ENCODE data around the gene TMEM202. TPM values are rescaled to one million over a fixed set of nuclear protein-coding genes. Genes with fewer than 3 reads are reported as not detected.
"Not testable (repeated sequence)": the region's sequence is repeated elsewhere in the genome, so short reads cannot be mapped to it uniquely, and the experiment has no call there.

TMEM202 gene
- total and polyA plus RNA-seq, 4 experiments from 2014 or later = not detected

DNA sequence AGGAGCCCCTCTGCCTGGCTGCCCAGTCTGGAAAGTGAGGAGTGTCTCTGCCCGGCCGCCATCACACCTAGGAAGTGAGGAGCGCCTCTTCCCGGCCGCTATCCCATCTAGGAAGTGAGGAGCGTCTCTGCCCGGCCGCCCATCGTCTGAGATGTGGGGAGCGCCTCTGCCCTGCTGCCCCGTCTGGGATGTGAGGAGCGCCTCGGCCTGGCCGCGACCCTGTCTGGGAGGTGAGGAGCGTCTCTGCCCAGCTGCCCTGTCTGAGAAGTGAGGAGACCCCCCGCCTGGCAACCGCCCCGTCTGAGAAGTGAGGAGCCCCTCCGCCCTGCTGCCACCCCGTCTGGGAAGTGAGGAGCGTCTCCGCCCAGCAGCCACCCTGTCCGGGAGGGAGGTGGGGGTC is 1.8 kb upstream of the TMEM202 start:
- H3K36me3 Mint-ChIP-seq; H3K27ac Mint-ChIP-seq; H3K4me3 ChIP-seq (ENCODE audit: low read length in 2 of 2); H3K36me3 ChIP-seq (ENCODE audit: insufficient read depth, low read length); H3K9me3 Mint-ChIP-seq; H3K4me1 Mint-ChIP-seq; POLR2A ChIA-PET (ENCODE audit: partially characterized antibody); intact Hi-C loops (cut with micrococcal nuclease); H3K4me3 Mint-ChIP-seq; DNase-seq; H3K27me3 ChIP-seq (ENCODE audit: insufficient read depth, low read length); H3K27ac ChIP-seq (ENCODE audit: low read depth, low read length); H3K9me3 ChIP-seq (ENCODE audit: control insufficient read depth in 1 of 2, low read length in 2 of 2); CTCF ChIA-PET (ENCODE audit: partially characterized antibody); H3K4me1 ChIP-seq (ENCODE audit: insufficient read depth, low read length): not testable (repeated sequence)
- H3K27me3 Mint-ChIP-seq = peaks cover 2 to 12% of the 10 kb centered on the region in 2 donors

DNA sequence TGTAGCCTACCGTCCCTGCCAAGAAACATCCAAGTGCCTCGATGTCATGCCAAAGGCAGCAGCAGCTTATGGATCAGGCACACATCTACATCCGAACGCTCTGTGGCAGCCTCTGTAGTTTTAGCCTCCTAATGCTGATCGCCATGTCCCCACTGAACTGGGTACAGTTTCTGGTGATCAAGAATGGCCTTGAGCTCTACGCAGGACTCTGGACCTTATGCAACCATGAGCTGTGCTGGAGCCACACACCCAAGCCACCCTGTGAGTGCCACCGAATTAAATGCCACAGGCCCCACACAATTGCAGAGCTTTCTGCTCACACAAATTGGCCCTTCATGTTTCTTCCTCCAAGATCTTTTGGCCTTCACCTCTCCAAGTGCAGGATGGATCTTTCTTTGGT is 543 bp downstream of the TMEM202 start:
- POLR2A ChIA-PET (ENCODE audit: partially characterized antibody) = no interaction called here
- no peaks in the 10 kb centered on the region for H3K4me1 ChIP-seq (ENCODE audit: insufficient read depth, low read length)
- H3K36me3 ChIP-seq (ENCODE audit: insufficient read depth, low read length) = no peaks in the 10 kb centered on the region
- intact Hi-C loops (cut with micrococcal nuclease) = no loop called here
- Mint-ChIP-seq H3K9me3 (peaks cover 0 to 3% (median 0%) of the 10 kb centered on the region in 8 donors), H3K4me1 (no peaks in the 10 kb centered on the region), H3K4me3 (no peak overlapping the region), H3K27ac (peak overlapping the region in 1 of 7 donors; percentile 12), H3K36me3 (no peaks in the 10 kb centered on the region), H3K27me3 (peaks cover 4 to 17% of the 10 kb centered on the region in 2 donors)
- H3K4me3 ChIP-seq (ENCODE audit: low read length in 2 of 2) = no peak overlapping the region
- no peaks in the 10 kb centered on the region for H3K9me3 ChIP-seq (ENCODE audit: control insufficient read depth in 1 of 2, low read length in 2 of 2)
- H3K27me3 ChIP-seq (ENCODE audit: insufficient read depth, low read length) = peaks cover 3% of the 10 kb centered on the region
- CTCF ChIA-PET (ENCODE audit: partially characterized antibody) = no interaction called here
- DNase-seq = no peak
- H3K27ac ChIP-seq (ENCODE audit: low read depth, low read length) = no peak overlapping the region

DNA sequence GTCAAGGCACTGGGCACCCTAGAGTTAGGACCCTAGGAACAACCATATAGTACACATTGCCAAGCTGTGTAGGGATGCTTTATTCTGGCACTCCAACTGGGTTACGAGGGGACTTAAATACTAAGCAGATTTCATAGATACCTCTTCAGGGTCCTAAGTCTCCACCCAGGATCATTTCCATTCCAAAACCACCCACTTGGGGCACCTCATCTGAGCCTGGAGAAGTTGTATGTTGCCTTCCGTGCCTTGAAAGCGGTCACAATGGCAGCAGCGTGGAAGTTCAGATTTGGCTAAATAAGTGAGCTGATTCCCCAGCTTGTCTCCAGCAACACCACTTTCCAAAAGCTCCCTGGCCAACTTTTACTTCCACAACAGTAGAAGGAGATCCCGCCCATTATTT is 4.6 kb downstream of the TMEM202 start:
- no peak overlapping the region for H3K27ac ChIP-seq (ENCODE audit: low read depth, low read length)
- POLR2A ChIA-PET (ENCODE audit: partially characterized antibody) = no interaction called here
- DNase-seq = no peak
- peaks cover 9% of the 10 kb centered on the region for H3K27me3 ChIP-seq (ENCODE audit: insufficient read depth, low read length)
- no peak overlapping the region for H3K4me3 ChIP-seq (ENCODE audit: low read length in 2 of 2)
- H3K36me3 Mint-ChIP-seq = no peaks in the 10 kb centered on the region
- H3K36me3 ChIP-seq (ENCODE audit: insufficient read depth, low read length) = no peaks in the 10 kb centered on the region
- CTCF ChIA-PET (ENCODE audit: partially characterized antibody) = no interaction called here
- no peak overlapping the region for H3K4me3 Mint-ChIP-seq
- H3K4me1 Mint-ChIP-seq = no peaks in the 10 kb centered on the region
- intact Hi-C loops (cut with micrococcal nuclease) = no loop called here
- H3K27ac Mint-ChIP-seq = no peak overlapping the region
- H3K27me3 Mint-ChIP-seq = peaks cover 11 to 28% of the 10 kb centered on the region in 2 donors
- H3K4me1 ChIP-seq (ENCODE audit: insufficient read depth, low read length) = no peaks in the 10 kb centered on the region
- no peaks in the 10 kb centered on the region for H3K9me3 ChIP-seq (ENCODE audit: control insufficient read depth in 1 of 2, low read length in 2 of 2)
- peaks cover 0 to 2% (median 0%) of the 10 kb centered on the region in 8 donors for H3K9me3 Mint-ChIP-seq

DNA sequence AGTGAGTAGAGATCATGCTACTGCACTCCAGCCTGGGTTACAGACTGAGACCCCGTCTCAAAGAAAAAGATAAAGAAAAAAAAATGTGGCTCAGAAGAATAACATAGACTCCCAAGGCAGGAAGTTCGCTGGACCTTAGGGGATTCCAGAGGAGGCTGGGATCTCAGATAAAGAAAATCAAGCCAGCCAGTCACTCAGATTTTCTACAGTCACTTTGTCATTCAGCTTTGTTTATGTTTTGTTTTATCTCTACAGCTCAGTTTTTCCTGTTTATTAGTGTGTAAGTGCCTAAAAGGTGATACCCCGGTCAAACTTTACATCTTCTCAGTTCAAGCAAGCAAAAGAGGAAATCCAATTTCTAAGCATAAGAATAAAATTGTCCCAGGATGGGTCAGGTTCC is 6.3 kb downstream of the TMEM202 start:
- CTCF ChIA-PET (ENCODE audit: partially characterized antibody) = no interaction called here
- no peaks in the 10 kb centered on the region for H3K36me3 Mint-ChIP-seq
- no peak overlapping the region for H3K27ac Mint-ChIP-seq
- Histone ChIP-seq H3K27me3 (ENCODE audit: insufficient read depth, low read length) (peaks cover 9% of the 10 kb centered on the region), H3K4me1 (ENCODE audit: insufficient read depth, low read length) (no peaks in the 10 kb centered on the region), H3K4me3 (ENCODE audit: low read length in 2 of 2) (no peak overlapping the region), H3K36me3 (ENCODE audit: insufficient read depth, low read length) (no peaks in the 10 kb centered on the region), H3K9me3 (ENCODE audit: control insufficient read depth in 1 of 2, low read length in 2 of 2) (no peaks in the 10 kb centered on the region), H3K27ac (ENCODE audit: low read depth, low read length) (no peak overlapping the region)
- intact Hi-C loops (cut with micrococcal nuclease) = no loop called here
- H3K27me3 Mint-ChIP-seq = peaks cover 11 to 25% of the 10 kb centered on the region in 2 donors
- POLR2A ChIA-PET (ENCODE audit: partially characterized antibody) = no interaction called here
- H3K4me3 Mint-ChIP-seq = no peak overlapping the region
- H3K9me3 Mint-ChIP-seq = no peaks in the 10 kb centered on the region
- no peak for DNase-seq
- H3K4me1 Mint-ChIP-seq = no peaks in the 10 kb centered on the region

DNA sequence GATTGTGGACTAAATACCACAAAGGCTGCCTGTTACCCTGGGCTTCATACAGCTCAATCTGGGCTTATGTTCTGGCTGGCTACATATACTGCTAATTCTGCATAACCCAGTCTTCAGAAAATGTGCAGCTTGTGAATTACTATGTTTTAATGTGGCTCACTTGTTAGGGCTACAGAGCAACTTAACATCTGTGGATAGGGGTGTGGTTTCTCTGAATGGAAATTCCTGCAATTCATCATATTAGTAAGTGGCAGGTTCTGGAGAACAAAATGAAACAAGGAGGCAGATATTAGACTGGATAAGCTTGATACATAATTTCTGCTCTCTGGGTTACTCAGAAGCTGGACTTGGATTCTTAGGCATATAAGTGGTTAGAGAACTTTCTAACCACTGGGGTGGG is 6.7 kb downstream of the TMEM202 start:
- H3K4me1 Mint-ChIP-seq = no peaks in the 10 kb centered on the region
- H3K27me3 Mint-ChIP-seq = peaks cover 11 to 23% of the 10 kb centered on the region in 2 donors
- ChIA-PET POLR2A (ENCODE audit: partially characterized antibody) (no interaction called here), CTCF (ENCODE audit: partially characterized antibody) (no interaction called here)
- no peak overlapping the region for H3K27ac Mint-ChIP-seq
- no peaks in the 10 kb centered on the region for H3K36me3 Mint-ChIP-seq
- Histone ChIP-seq H3K27ac (ENCODE audit: low read depth, low read length) (no peak overlapping the region), H3K4me3 (ENCODE audit: low read length in 2 of 2) (no peak overlapping the region), H3K27me3 (ENCODE audit: insufficient read depth, low read length) (peaks cover 9% of the 10 kb centered on the region), H3K4me1 (ENCODE audit: insufficient read depth, low read length) (no peaks in the 10 kb centered on the region), H3K36me3 (ENCODE audit: insufficient read depth, low read length) (no peaks in the 10 kb centered on the region), H3K9me3 (ENCODE audit: control insufficient read depth in 1 of 2, low read length in 2 of 2) (no peaks in the 10 kb centered on the region)
- no peak overlapping the region for H3K4me3 Mint-ChIP-seq
- intact Hi-C loops (cut with micrococcal nuclease) = no loop called here
- DNase-seq = no peak
- peaks cover 0 to 2% (median 0%) of the 10 kb centered on the region in 8 donors for H3K9me3 Mint-ChIP-seq

DNA sequence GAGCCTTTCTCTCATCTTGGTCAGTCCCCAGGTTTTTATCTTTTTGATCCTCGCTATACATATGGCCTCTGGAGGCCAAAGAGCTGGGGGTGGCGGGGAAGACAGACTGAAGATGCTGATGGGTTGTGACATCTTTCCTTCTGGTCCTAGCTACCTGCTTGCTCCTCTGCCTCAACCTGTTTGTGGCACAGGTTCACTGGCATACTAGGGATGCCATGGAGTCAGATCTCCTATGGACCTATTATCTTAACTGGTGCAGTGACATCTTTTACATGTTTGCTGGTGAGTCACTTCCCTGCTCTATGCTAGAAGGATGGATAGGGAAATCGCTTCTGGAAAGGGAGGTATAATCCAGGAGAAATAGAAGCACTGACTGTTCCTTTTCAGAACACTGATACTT is 8.8 kb downstream of the TMEM202 start:
- Histone ChIP-seq H3K36me3 (ENCODE audit: insufficient read depth, low read length) (no peaks in the 10 kb centered on the region), H3K9me3 (ENCODE audit: control insufficient read depth in 1 of 2, low read length in 2 of 2) (no peaks in the 10 kb centered on the region), H3K27me3 (ENCODE audit: insufficient read depth, low read length) (peaks cover 9% of the 10 kb centered on the region), H3K4me1 (ENCODE audit: insufficient read depth, low read length) (no peaks in the 10 kb centered on the region), H3K4me3 (ENCODE audit: low read length in 2 of 2) (no peak overlapping the region), H3K27ac (ENCODE audit: low read depth, low read length) (no peak overlapping the region)
- H3K4me1 Mint-ChIP-seq = no peaks in the 10 kb centered on the region
- ChIA-PET POLR2A (ENCODE audit: partially characterized antibody) (no interaction called here), CTCF (ENCODE audit: partially characterized antibody) (no interaction called here)
- no peak for DNase-seq
- H3K36me3 Mint-ChIP-seq = no peaks in the 10 kb centered on the region
- peaks cover 16 to 24% of the 10 kb centered on the region in 2 donors for H3K27me3 Mint-ChIP-seq
- peaks cover 0 to 10% (median 4%) of the 10 kb centered on the region in 8 donors for H3K9me3 Mint-ChIP-seq
- H3K27ac Mint-ChIP-seq = no peak overlapping the region
- H3K4me3 Mint-ChIP-seq = no peak overlapping the region
- intact Hi-C loops (cut with micrococcal nuclease) = no loop called here

- Mint-ChIP-seq H3K27me3 (peaks cover 12% of the 10 kb centered on the region in 2 donors), H3K4me1 (no peaks in the 10 kb centered on the region), H3K36me3 (no peaks in the 10 kb centered on the region), H3K27ac (no peak overlapping the region), H3K4me3 (no peak overlapping the region), H3K9me3 (peaks cover 0 to 12% (median 4%) of the 10 kb centered on the region in 8 donors)
- Histone ChIP-seq H3K36me3 (ENCODE audit: insufficient read depth, low read length) (no peaks in the 10 kb centered on the region), H3K27me3 (ENCODE audit: insufficient read depth, low read length) (no peaks in the 10 kb centered on the region), H3K27ac (ENCODE audit: low read depth, low read length) (no peak overlapping the region), H3K9me3 (ENCODE audit: control insufficient read depth in 1 of 2, low read length in 2 of 2) (no peaks in the 10 kb centered on the region), H3K4me1 (ENCODE audit: insufficient read depth, low read length) (no peaks in the 10 kb centered on the region), H3K4me3 (ENCODE audit: low read length in 2 of 2) (no peak overlapping the region)
- DNase-seq = no peak
- ChIA-PET CTCF (ENCODE audit: partially characterized antibody) (no interaction called here), POLR2A (ENCODE audit: partially characterized antibody) (no interaction called here)
- intact Hi-C loops (cut with micrococcal nuclease) = no loop called here
These were observed 13.0 kb downstream of the TMEM202 start for GRCh38 chr15:72411111-72411510.

GRCh38 chr15:72411544-72411943 is 13.4 kb downstream of the TMEM202 start:
- no peak for DNase-seq
- no peak overlapping the region for H3K27ac Mint-ChIP-seq
- Histone ChIP-seq H3K9me3 (ENCODE audit: control insufficient read depth in 1 of 2, low read length in 2 of 2) (no peaks in the 10 kb centered on the region), H3K4me3 (ENCODE audit: low read length in 2 of 2) (no peak overlapping the region), H3K27me3 (ENCODE audit: insufficient read depth, low read length) (no peaks in the 10 kb centered on the region), H3K4me1 (ENCODE audit: insufficient read depth, low read length) (no peaks in the 10 kb centered on the region), H3K36me3 (ENCODE audit: insufficient read depth, low read length) (no peaks in the 10 kb centered on the region), H3K27ac (ENCODE audit: low read depth, low read length) (no peak overlapping the region)
- CTCF ChIA-PET (ENCODE audit: partially characterized antibody) = no interaction called here
- H3K27me3 Mint-ChIP-seq = peaks cover 12% of the 10 kb centered on the region in 2 donors
- H3K4me1 Mint-ChIP-seq = no peaks in the 10 kb centered on the region
- POLR2A ChIA-PET (ENCODE audit: partially characterized antibody) = no interaction called here
- intact Hi-C loops (cut with micrococcal nuclease) = no loop called here
- H3K9me3 Mint-ChIP-seq = peaks cover 0 to 12% (median 4%) of the 10 kb centered on the region in 8 donors
- H3K4me3 Mint-ChIP-seq = no peak overlapping the region
- no peaks in the 10 kb centered on the region for H3K36me3 Mint-ChIP-seq
